HepG2 (cell line): ENCODE data around the gene EIF3M.

Source experiments
- POLR2AphosphoS5 ChIP-seq: IDR thresholded peaks from 2 replicates; pipeline ENCODE4 v1.6.1; 2012; ENCODE audit warnings: low read depth, low read length
- SNRNP70 ChIP-seq: fragments of 200-400 bp; formaldehyde crosslinking; IDR thresholded peaks from 2 replicates; pipeline ENCODE4 v1.6.1; 2017; ENCODE audit warnings: mild to moderate bottlenecking, low read depth, low read length, moderate library complexity
- SUZ12 ChIP-seq: fragments of 150-350 bp; IDR thresholded peaks from 2 replicates; pipeline ENCODE4 v1.6.1; 2014; ENCODE audit warnings: low read depth, low read length
- ZNF20 ChIP-seq: sonication (generic); formaldehyde crosslinking; IDR thresholded peaks from 2 replicates; pipeline ENCODE4 v1.4.0; 2020; ENCODE audit warnings: mild to moderate bottlenecking, moderate library complexity, missing genetic modification reagents
- TF ChIP-seq, protein P1 (sequence below): IDR thresholded peaks from 2 replicates; pipeline ENCODE4 v1.6.1; 2012; ENCODE audit warnings: inconsistent platforms
- TF ChIP-seq, protein P2 (sequence below): sonication (generic); formaldehyde crosslinking; IDR thresholded peaks from 2 replicates; pipeline ENCODE4 v1.5.0; 2020; ENCODE audit warnings: mild to moderate bottlenecking, missing genetic modification reagents, moderate library complexity

DNA sequence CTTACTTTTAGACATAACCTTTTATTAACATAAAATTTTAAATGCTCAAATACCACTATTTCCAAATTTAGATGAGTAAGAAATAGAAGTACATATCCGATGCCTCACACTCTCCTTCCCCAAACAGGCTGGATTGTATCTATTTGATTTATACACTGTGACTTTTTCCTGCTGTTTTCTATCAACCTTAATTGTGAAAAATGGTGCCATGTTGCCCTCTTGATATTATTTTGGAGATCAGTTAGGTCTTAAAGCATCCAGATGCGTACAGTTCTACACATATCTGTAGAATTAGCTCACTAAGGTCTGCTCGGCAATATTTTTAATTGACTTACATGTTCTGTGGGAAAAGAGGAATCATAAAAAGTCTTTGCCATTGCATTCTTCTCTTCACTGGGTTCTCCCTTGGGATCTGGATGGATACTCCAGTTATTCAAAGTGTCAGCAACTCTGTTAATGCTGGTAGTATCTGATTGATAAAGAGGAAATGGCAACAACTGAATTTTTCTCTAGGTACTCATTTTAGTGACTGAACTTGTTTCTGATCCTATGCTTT lies 27.2 kb downstream of the EIF3M start:
- no peak for TF ChIP-seq POLR2AphosphoS5
- TF ChIP-seq, protein P1, sequence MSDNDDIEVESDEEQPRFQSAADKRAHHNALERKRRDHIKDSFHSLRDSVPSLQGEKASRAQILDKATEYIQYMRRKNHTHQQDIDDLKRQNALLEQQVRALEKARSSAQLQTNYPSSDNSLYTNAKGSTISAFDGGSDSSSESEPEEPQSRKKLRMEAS, result no peak
- no peak for TF ChIP-seq SNRNP70
- TF ChIP-seq, protein P2, sequence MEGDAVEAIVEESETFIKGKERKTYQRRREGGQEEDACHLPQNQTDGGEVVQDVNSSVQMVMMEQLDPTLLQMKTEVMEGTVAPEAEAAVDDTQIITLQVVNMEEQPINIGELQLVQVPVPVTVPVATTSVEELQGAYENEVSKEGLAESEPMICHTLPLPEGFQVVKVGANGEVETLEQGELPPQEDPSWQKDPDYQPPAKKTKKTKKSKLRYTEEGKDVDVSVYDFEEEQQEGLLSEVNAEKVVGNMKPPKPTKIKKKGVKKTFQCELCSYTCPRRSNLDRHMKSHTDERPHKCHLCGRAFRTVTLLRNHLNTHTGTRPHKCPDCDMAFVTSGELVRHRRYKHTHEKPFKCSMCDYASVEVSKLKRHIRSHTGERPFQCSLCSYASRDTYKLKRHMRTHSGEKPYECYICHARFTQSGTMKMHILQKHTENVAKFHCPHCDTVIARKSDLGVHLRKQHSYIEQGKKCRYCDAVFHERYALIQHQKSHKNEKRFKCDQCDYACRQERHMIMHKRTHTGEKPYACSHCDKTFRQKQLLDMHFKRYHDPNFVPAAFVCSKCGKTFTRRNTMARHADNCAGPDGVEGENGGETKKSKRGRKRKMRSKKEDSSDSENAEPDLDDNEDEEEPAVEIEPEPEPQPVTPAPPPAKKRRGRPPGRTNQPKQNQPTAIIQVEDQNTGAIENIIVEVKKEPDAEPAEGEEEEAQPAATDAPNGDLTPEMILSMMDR (CRISPR knock-in tag), result no peak
- no peak for TF ChIP-seq SUZ12
- TF ChIP-seq ZNF20 (CRISPR knock-in tag), result no peak
